ENCODE data around the gene ZBBX.

ZBBX gene

DNA sequence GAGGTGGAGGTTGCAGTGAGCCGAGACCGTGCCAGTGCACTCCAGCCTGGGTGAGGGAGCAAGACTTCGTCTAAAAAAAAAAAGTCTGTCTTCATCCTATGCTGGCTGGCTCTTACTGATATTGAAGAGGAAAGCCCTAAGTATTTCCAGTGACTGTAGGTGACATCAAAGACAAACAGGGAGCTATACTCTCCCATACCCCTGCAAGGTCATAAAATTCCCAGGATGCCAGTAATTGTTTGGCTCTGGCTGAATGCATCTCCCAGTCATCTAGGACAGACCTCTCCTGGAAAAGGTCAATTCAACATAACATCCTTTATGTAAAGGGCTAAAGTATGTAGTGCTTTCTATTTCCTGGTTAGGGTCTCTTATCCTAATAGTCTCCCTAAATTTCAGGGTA, 8.0 kb downstream of the ZBBX start:
- Histone ChIP-seq H3K36me3 (no peaks in the 10 kb centered on the region), H3K9ac (no peak overlapping the region), H3K27ac (no peak overlapping the region), H3K4me2 (no peak overlapping the region), H3K4me1 (no peaks in the 10 kb centered on the region), H3K4me3 (no peak overlapping the region), H4K20me1 (no peaks in the 10 kb centered on the region), H3K27me3 (no peaks in the 10 kb centered on the region), H3K9me3 (no peaks in the 10 kb centered on the region)
- no peak for TF ChIP-seq Cebpa-rat (IDR thresholded peaks at IDR 0.05)

DNA sequence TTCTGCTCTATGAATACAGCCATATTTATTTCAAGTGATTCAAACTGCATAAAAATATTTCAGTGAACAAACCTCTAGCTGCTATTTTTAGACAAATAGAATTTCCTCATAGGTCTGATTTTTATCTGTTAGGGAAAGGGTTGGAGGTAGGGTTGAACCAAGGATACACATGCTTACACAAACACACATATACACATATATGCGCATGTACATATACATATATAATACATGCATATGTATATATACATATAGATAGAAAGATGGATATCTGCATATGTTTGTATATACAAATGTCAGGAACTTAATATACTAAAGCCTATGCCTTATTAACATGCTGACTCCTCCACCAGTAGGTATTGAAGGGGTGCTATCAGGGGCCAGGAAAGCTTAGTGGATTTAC, 18.1 kb downstream of the ZBBX start:
- no peak for TF ChIP-seq Cebpa-rat (IDR thresholded peaks at IDR 0.05)
- no peak overlapping the region for H3K27ac ChIP-seq
- no peak overlapping the region for H3K4me3 ChIP-seq
- H3K9ac ChIP-seq = no peak overlapping the region
- no peaks in the 10 kb centered on the region for H3K27me3 ChIP-seq
- no peaks in the 10 kb centered on the region for H3K36me3 ChIP-seq
- H3K4me2 ChIP-seq = no peak overlapping the region
- H3K9me3 ChIP-seq = no peaks in the 10 kb centered on the region
- H3K4me1 ChIP-seq = no peaks in the 10 kb centered on the region
- H4K20me1 ChIP-seq = no peaks in the 10 kb centered on the region

DNA sequence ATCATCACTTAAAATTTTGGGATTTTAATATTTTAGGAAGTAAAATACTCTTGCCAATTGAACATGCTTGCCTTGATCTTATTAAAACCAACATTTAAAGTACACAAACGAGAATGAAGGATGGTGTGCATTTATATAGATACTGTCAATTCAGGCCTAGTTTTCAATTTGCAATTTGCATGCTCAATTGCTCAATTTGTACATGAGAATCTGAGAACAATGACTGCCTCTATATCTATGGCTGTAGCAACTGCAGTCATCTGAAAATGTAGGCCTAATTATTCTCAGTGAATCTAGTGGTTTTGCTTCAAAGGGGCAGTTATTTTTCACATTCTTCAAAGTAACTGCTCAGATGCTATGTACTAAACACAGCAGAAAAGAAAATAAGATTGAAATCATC, 18.8 kb downstream of the ZBBX start:
- H3K9me3 ChIP-seq = no peaks in the 10 kb centered on the region
- TF ChIP-seq Cebpa-rat (IDR thresholded peaks at IDR 0.05) = no peak

DNA sequence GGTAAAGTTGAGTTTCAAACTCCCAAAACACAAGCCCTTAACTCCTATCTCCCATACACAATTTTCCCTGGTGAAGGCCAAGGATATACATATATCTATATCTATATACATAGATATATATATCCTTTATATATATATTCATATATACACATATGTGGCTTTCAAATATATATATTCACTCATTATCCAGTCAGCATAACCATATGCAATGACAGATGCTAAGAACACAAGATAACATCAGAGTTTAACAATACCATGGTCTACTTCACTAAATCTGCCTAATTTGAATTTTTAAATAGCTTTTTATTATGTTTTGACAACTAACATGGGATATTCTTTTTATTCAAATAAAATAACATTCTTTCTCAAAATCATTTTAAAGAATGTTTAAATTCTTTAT, 24.7 kb downstream of the ZBBX start:
- Histone ChIP-seq H3K4me3 (no peak overlapping the region), H3K9me3 (no peaks in the 10 kb centered on the region), H3K27ac (no peak overlapping the region), H3K4me2 (no peak overlapping the region), H3K36me3 (no peaks in the 10 kb centered on the region), H3K4me1 (no peaks in the 10 kb centered on the region), H3K9ac (no peak overlapping the region), H3K27me3 (no peaks in the 10 kb centered on the region), H4K20me1 (no peaks in the 10 kb centered on the region)
- TF ChIP-seq Cebpa-rat (IDR thresholded peaks at IDR 0.05) = no peak

More for the DNA sequence above, 18.8 kb downstream of the ZBBX start:
- no peak overlapping the region for H3K4me2 ChIP-seq
- H3K27me3 ChIP-seq = no peaks in the 10 kb centered on the region
- H3K9ac ChIP-seq = no peak overlapping the region
- H4K20me1 ChIP-seq = no peaks in the 10 kb centered on the region
- no peak overlapping the region for H3K4me3 ChIP-seq
- H3K36me3 ChIP-seq = no peaks in the 10 kb centered on the region
- H3K27ac ChIP-seq = no peak overlapping the region
- H3K4me1 ChIP-seq = no peaks in the 10 kb centered on the region

DNA sequence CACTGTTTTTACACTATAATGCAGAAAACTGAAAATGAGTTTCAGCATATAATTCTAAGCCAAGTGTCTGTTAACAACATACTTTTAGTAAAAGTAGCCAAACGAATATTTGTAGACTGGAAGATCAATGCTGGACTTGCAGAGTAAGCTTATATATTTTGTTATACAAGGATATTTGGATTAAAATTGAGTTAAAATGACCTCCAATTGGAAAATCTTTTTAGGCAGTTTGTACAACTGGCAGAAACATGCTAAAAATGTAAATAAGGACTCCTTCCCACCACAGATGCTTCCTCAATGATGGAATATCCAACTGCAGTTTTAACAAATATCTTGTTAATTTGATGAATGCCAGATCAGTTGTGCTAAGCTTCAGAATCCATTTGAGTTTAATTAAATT, 25.3 kb downstream of the ZBBX start:
- Histone ChIP-seq H3K27me3 (no peaks in the 10 kb centered on the region), H3K4me2 (no peak overlapping the region), H3K27ac (no peak overlapping the region), H3K9me3 (no peaks in the 10 kb centered on the region), H3K4me1 (no peaks in the 10 kb centered on the region), H3K9ac (no peak overlapping the region), H3K36me3 (no peaks in the 10 kb centered on the region), H3K4me3 (no peak overlapping the region), H4K20me1 (no peaks in the 10 kb centered on the region)
- TF ChIP-seq Cebpa-rat (IDR thresholded peaks at IDR 0.05) = no peak

DNA sequence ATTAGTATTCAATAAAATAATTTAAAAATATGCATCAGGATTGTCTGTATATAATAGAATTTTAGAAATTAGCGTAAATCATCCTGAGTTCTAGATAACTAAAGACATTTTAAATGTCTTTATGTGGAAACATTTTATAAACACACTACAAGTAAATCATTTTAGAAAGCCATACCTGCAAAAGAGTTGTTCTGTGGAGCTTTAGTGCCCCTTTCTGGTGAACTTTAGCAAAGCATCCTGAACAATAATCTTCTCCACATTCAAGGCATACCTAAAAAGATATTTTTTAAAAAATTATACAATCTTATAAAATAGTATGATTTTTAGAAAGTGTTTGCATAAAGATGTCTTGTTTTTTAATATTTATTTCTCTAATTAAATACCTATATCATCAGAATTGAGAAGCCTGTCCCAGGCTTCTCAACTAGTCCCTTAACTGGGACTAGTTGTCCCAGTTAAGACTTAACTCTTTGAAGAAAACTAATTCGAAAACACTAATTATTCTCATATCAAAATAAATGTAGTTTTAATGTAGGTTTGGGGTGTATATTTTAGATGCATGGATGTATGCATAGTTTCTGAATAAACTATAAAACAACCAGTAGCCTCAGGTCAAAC, 29.7 kb downstream of the ZBBX start:
- no peaks in the 10 kb centered on the region for H3K36me3 ChIP-seq
- H3K27me3 ChIP-seq = no peaks in the 10 kb centered on the region
- no peak overlapping the region for H3K27ac ChIP-seq
- H3K4me3 ChIP-seq = no peak overlapping the region
- H3K4me2 ChIP-seq = no peak overlapping the region
- TF ChIP-seq Cebpa-rat (IDR thresholded peaks at IDR 0.05) = no peak
- no peak overlapping the region for H3K9ac ChIP-seq
- no peaks in the 10 kb centered on the region for H3K4me1 ChIP-seq
- H3K9me3 ChIP-seq = no peaks in the 10 kb centered on the region
- no peaks in the 10 kb centered on the region for H4K20me1 ChIP-seq

DNA sequence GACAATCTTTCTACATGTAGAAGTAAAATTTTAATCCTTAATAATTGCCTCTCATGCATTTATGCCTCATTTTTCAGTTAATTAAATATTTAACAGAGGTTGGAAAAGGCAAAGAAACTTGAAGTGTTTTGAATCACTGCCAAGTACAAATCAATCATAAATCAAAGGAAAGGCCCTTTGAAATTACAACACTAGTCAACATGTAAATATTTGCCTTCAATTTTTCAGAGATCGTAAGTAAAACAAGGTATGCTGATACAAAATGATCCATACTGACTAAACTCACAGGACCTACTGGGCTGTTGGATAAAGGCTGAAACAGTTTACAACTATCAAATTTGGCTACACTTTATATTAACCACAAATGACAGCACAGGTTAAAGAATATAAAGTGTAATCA, 33.9 kb downstream of the ZBBX start:
- Histone ChIP-seq H3K36me3 (no peaks in the 10 kb centered on the region), H4K20me1 (no peaks in the 10 kb centered on the region), H3K27ac (no peak overlapping the region), H3K4me3 (no peak overlapping the region), H3K9me3 (no peaks in the 10 kb centered on the region), H3K27me3 (no peaks in the 10 kb centered on the region), H3K4me1 (no peaks in the 10 kb centered on the region), H3K4me2 (no peak overlapping the region), H3K9ac (no peak overlapping the region)
- no peak for TF ChIP-seq Cebpa-rat (IDR thresholded peaks at IDR 0.05)

DNA sequence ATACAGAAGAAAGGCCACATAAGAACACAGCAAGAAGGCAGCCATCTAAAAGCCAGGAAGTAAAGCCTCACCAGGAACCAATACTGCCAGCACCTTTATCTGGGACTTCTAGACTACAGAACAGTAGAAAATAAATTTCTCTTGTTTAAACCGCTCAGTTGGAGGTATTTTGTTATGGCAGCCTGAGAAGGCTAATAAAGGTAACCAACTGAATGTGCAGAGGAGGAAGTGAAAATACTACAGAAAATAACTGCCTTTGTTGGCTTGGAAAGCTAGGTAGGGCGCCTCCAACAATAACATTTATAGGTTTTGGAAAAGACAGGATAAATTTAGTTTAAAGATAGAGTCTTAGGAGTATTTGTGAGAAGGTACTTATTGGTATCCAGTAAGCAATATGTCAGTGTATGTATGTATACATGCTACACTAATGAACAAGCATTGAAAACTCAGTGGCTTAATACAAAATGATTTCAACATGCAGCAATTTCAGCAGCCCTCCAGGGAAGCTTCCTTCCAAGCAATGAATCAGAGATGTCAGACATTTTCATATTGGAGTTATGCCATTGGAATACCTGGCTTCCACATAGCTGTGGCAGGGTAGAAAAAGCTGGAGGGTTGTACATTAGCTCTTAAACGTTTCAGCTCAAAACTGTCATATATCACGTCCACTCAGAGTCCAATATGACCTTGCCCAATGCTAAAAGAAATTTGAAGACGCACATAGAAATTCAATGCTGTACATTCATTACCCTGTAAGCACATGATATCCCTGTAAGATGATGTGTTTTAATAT, 48.9 kb downstream of the ZBBX start:
- H3K4me1 ChIP-seq = no peaks in the 10 kb centered on the region
- no peaks in the 10 kb centered on the region for H3K27me3 ChIP-seq
- no peak for TF ChIP-seq Cebpa-rat (IDR thresholded peaks at IDR 0.05)
- no peaks in the 10 kb centered on the region for H3K9me3 ChIP-seq
- no peak overlapping the region for H3K27ac ChIP-seq
- no peaks in the 10 kb centered on the region for H3K36me3 ChIP-seq
- H3K9ac ChIP-seq = no peak overlapping the region
- H4K20me1 ChIP-seq = no peaks in the 10 kb centered on the region
- no peak overlapping the region for H3K4me3 ChIP-seq
- H3K4me2 ChIP-seq = no peak overlapping the region

DNA sequence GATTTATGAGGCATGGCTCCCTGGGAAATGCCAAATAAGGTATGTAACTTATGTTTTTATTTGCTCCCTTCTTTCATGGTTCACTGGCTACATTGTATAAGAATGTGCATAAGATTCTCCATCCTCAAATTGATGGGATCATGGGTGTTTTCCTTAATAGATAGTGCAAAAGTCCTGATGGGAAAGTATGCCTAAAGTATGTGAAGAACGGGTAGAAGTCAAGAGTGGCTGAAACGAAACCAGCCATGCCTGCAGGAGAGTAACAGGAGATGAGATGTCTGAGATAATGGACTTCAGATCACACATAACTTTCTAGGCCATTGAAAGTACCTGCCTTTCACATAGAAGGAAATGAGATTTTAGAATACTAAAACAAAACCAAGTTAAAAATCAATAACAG, 56.5 kb downstream of the ZBBX start:
- Histone ChIP-seq H3K4me3 (no peak overlapping the region), H4K20me1 (no peaks in the 10 kb centered on the region), H3K4me1 (no peaks in the 10 kb centered on the region), H3K9ac (no peak overlapping the region), H3K36me3 (no peaks in the 10 kb centered on the region), H3K9me3 (no peaks in the 10 kb centered on the region), H3K4me2 (no peak overlapping the region), H3K27ac (no peak overlapping the region), H3K27me3 (no peaks in the 10 kb centered on the region)
- no peak for TF ChIP-seq Cebpa-rat (IDR thresholded peaks at IDR 0.05)

DNA sequence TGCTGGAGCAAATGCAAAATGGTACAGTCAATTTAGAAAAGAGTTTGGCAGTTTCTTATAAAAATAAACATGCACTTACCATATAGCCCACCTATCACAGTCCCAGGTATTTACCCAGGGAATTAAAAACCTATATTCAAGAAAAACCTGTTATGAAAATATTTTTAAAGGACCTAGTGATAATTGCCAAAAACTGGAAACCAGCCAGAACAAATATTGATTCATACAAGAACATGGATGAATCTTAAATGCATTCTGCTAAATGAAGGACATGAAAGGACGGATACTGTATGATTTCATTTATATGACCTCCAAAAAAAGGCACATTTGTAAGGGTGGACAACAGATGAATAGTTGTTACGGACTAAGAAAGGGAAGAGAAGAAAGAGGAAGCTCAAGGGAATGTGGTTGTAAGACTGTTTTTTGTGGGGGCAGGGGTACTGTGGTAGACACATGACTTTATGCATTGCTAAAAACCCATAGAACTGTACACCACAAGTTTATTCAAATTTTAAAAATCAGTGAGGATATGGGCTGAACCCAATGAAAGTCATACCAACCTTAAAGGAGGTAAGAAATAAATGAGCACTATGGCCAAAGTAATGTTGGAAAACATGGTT, 61.0 kb downstream of the ZBBX start:
- Histone ChIP-seq H3K36me3 (no peaks in the 10 kb centered on the region), H3K27ac (no peak overlapping the region), H3K4me2 (no peak overlapping the region), H3K4me3 (no peak overlapping the region), H4K20me1 (no peaks in the 10 kb centered on the region), H3K4me1 (no peaks in the 10 kb centered on the region), H3K9me3 (no peaks in the 10 kb centered on the region), H3K27me3 (no peaks in the 10 kb centered on the region), H3K9ac (no peak overlapping the region)
- no peak for TF ChIP-seq Cebpa-rat (IDR thresholded peaks at IDR 0.05)

Data from BLaER1 (cell line).